GM12865 (cell line): Measurements from ENCODE around the gene FIBCD1.

Experiments used
- DNase-seq: peaks from one replicate; pipeline ENCODE4 v3.0.0; 2010; ENCODE audit warnings: low read depth
- H3K4me3 ChIP-seq: 2 replicates; pipeline ENCODE4 v1.5.1; 2011; ENCODE audit warnings: mild to moderate bottlenecking, low read depth, low read length, control low read depth
- CTCF ChIP-seq: IDR thresholded peaks from 2 replicates; pipeline ENCODE4 v1.5.1; 2011; ENCODE audit warnings: low read length, control low read depth, low read depth, inconsistent platforms; ENCODE audit not compliant: insufficient read depth; ENCODE audit errors: missing control alignments

The FIBCD1 gene

GRCh38 chr9:130981002-130981755 is 42.1 kb upstream of the FIBCD1 start:
- TF ChIP-seq CTCF: no peak
- no peak overlapping the region for H3K4me3 ChIP-seq
- DNase-seq: no peak

DNA sequence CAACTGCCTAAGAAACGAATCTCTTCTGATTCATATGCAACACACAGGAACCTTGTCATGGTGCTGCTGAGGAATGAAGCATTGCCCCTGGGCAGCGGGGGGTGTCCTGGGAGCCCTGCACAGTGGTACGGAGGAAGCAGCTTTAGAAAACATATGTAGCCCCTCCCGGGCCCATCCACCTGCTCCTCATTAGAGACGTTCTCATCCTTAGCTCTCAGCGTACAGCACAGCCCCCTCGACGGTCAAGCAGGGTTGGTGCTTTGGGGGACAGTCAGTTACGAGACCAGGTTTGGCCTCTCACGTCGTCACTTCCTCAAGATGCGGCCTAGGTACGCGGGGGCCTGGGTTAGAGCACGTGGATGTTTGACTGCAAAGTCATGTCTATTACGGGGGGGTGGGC is 41.5 kb upstream of the FIBCD1 start:
- no peak for DNase-seq
- no peak overlapping the region for H3K4me3 ChIP-seq
- no peak for TF ChIP-seq CTCF

- H3K4me3 ChIP-seq: no peak overlapping the region
- no peak for DNase-seq
Measured at GRCh38 chr9:130979591-130980385, 40.7 kb upstream of the FIBCD1 start.

DNA sequence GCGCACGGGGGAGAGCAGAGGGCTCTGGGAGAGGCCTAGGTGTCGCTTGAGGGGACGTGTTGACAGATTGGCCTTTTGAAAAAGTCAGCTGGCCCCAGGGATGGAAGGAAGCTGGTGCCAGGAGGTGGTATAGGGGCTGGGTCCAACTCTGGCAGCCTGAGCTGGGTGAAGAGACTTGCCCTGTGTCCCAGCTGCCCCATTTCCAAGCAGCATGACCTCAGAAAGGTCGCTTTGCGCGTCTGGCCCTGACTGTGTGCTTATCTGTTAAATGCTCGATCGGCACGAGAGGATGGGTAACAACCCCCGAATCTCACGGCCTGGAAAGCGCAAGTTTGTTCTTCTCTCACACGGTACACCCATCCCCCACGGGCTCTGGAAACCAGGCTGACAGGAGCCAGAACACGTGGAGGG is 38.8 kb upstream of the FIBCD1 start:
- TF ChIP-seq CTCF: no peak
- no peak overlapping the region for H3K4me3 ChIP-seq
- DNase-seq: no peak

More at GRCh38 chr9:130979591-130980385, 40.7 kb upstream of the FIBCD1 start:
- TF ChIP-seq CTCF: no peak

DNA sequence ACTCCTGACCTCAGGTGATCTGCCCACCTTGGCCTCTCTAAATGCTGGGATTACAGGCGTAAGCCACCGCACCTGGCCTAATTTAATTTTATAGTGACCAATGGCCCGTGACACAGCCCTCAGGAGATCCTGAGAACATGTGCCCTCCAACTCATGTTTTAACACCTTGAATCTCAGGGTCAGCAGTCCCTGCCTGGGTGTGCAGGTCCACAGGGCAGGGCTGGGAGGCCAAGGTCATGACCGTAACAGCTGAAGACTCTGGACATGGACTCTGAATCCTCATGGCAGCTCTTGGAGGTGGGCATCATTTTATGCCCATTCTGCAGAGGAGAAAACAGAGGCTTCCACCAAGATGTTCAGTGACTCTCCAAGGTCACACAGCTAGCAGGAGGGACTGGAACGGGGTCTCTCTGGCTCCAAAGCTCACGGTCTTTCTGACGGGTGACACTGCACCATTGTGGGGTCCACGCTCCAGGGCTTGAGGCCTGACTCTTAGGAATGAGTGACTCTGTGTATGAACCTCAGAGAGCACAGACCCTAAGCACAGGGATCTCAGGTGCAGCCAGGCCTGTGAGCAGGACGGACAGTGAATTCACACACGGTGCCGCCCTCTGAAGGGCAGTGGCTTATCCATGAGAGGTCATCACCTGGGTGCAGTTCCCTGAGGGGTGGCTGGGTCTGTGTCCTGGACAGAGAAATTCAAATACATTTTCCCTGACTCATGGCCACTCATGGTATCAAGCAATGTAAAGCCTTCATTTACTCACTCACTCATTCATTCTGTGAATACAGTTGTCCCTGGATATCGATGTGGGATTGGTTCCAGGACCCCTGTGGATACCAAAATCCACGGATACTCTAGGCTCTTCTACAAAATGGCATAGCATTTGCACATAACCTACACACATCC is 37.1 kb upstream of the FIBCD1 start:
- no peak for DNase-seq
- TF ChIP-seq CTCF: no peak
- H3K4me3 ChIP-seq: no peak overlapping the region

- no peak for TF ChIP-seq CTCF
- H3K4me3 ChIP-seq: no peak overlapping the region
- no peak for DNase-seq
Measured at GRCh38 chr9:130975156-130975555, 36.1 kb upstream of the FIBCD1 start.
